RWPE1 (cell line): ENCODE measurements around the gene HRH4.
A peak's percentile ranks its signal among the peaks of the same experiment; 100 is the strongest.

Experiments used
- CTCF ChIA-PET: fragments of 350-600 bp; sonication (Branson Sonifier 250); formaldehyde crosslinking; extraction: SDS; loops from one replicate; lab custom pipeline; 2021; lab: Yijun Ruan, JAX
- POLR2A ChIA-PET: fragments of 400-600 bp; formaldehyde crosslinking; extraction: SDS; loops from one replicate; lab custom pipeline; 2020; ENCODE audit warnings: antibody characterized with exemption; ENCODE audit not compliant: low non-redundant PET; lab: Yijun Ruan, JAX
- DNase-seq: peaks from one replicate; pipeline ENCODE4 v3.0.0; 2012; ENCODE audit warnings: low spot score
- H3K27ac ChIP-seq: fragments of 450-650 bp; 2 replicates; pipeline ENCODE4 v1.5.1; 2017
- TF ChIP-seq, protein P1 (sequence below): fragments of 450-650 bp; conservative IDR thresholded peaks from 2 replicates; pipeline ENCODE4 v1.5.1; 2017; ENCODE audit warnings: low read depth, mild to moderate bottlenecking

HRH4 gene

DNA sequence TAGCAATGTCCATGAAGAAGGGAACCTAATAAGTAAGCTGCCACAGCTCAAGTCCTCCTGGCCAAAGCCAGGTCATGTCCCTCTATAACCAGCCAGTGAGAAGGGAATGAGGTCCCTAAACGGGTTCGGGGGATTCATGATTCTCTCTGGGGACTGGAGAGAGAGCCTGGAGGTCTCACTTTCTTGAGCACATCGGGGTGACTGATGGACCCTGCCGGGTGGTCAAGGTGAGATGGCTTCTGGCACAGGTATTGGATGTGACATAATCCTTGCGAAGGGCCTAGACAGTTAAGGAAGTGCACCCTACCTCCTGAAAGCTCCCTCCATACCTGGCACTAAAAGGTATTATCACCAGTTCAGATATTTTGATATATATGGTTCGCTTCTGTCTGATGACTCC, 45.7 kb downstream of the HRH4 start:
- DNase-seq, result no peak
- ChIA-PET CTCF (interaction anchor here (0.5 to 0.8 kb wide), 2 partner anchors 18 to 37 kb away, joined by 3 to 5 read pairs; no protein-coding TSS in a partner anchor), POLR2A (no interaction called here)
- H3K27ac ChIP-seq, result no peak overlapping the region
- TF ChIP-seq, protein P1, sequence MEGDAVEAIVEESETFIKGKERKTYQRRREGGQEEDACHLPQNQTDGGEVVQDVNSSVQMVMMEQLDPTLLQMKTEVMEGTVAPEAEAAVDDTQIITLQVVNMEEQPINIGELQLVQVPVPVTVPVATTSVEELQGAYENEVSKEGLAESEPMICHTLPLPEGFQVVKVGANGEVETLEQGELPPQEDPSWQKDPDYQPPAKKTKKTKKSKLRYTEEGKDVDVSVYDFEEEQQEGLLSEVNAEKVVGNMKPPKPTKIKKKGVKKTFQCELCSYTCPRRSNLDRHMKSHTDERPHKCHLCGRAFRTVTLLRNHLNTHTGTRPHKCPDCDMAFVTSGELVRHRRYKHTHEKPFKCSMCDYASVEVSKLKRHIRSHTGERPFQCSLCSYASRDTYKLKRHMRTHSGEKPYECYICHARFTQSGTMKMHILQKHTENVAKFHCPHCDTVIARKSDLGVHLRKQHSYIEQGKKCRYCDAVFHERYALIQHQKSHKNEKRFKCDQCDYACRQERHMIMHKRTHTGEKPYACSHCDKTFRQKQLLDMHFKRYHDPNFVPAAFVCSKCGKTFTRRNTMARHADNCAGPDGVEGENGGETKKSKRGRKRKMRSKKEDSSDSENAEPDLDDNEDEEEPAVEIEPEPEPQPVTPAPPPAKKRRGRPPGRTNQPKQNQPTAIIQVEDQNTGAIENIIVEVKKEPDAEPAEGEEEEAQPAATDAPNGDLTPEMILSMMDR, result no peak

DNA sequence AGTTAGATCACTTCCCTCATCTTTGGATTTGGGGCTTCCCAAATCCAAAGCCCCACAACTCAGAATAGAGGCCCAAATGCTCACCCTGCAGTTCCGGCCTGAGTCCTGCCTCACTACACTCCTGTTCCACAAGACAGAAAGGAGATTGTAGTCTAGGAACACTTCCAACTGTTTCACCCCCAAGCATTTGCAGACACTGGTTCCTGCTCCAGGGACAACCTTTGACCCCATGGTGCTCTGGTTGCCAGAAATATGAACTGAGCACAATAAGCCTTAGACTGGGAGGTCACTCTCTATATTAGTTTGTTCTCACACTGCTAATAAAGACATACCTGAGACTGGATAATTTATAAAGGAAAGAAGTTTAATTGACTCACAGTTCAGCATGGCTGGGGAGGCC, 49.0 kb downstream of the HRH4 start:
- no peak overlapping the region for H3K27ac ChIP-seq
- ChIA-PET CTCF (no interaction called here), POLR2A (no interaction called here)
- TF ChIP-seq, protein P1, result no peak
- no peak for DNase-seq

DNA sequence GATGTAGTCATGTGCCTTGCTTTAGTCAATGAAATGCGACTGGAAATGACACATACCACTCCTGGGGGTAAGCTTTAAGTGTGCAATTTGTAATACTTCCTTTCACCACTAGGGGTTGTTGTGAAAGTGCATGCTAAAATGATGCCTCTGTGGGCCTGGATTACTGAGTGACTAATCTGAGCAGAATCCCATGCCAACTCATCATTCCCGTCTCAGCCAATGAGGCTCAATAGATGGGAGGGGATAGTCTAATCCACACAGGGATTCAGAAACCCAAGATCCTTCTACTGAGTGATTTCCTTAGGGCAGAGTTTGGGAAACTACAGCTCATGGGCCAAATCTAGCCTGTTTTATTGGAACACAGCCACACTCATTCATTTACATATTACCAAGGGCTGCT, 54.0 kb downstream of the HRH4 start:
- TF ChIP-seq, protein P1, result peak; percentile 27
- no peak overlapping the region for H3K27ac ChIP-seq
- CTCF ChIA-PET, result interaction anchor here (1.0 kb wide), 1 partner anchor 26 kb away, joined by 3 read pairs; no protein-coding TSS in a partner anchor
- DNase-seq, result peak; percentile 39
- POLR2A ChIA-PET, result no interaction called here

DNA sequence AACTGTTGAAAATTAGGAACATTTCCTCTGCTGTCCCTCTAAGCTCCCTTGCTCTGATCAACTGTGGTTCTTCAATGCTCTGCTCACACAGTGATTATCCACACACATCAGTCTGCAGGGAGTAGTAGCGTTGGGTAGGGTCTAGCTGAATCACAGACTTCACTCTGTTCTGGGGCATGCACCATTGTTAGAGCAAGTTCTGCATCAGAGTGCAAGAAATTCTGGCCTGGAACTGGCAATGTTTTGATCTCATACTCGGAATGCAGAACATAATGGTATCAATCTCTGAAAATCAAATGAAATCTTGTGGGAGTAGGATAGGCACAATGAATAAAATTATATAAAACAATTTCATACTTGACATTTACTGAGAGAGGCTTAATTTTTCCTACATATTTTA, 55.3 kb downstream of the HRH4 start:
- TF ChIP-seq, protein P1, result no peak
- no peak overlapping the region for H3K27ac ChIP-seq
- ChIA-PET POLR2A (no interaction called here), CTCF (no interaction called here)
- no peak for DNase-seq

DNA sequence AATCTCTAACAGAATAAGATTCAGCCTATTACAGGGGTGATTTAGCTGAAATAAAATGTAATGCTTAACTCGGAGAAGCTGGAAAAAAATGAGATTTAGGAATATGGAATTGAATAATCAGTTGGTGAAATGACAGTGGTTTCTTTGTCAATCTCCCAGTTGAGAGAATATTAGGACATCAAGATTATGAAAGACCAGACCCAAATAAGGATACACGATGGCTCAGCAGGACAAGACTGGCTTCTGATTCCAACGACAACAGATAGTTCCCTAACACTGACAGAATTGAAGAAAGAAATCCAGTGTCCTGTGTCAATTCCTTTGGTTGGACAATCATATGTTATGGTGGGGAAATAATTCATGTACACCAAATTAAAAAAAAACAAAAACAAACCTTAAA, 55.8 kb downstream of the HRH4 start:
- DNase-seq, result no peak
- H3K27ac ChIP-seq, result no peak overlapping the region
- ChIA-PET POLR2A (no interaction called here), CTCF (no interaction called here)
- TF ChIP-seq, protein P1, result no peak

DNA sequence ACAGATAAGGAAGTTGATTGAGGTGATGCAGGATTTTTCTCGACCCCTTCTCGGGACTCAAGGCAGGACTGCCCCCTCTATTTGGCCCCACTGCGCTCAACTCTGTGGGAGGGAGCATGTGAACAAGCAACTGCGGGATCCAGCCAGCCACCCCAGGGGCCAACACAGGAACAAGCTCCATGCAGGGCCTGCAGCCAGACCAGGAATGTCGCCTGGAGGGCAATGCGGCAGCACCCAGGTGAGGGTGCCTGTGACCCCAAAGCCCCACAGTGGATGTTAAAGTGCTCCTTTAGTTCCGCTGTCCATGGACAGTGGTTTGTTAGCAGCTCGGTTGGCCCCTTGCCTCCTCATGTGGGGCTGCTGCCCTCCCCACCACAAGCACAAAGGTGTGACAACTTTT, 57.1 kb downstream of the HRH4 start:
- CTCF ChIA-PET, result interaction anchor here (0.6 kb wide), 1 partner anchor 535 kb away, joined by 3 read pairs; no protein-coding TSS in a partner anchor
- TF ChIP-seq, protein P1, result no peak
- POLR2A ChIA-PET, result no interaction called here

More for the DNA sequence above, 57.1 kb downstream of the HRH4 start:
- no peak for DNase-seq
- no peak overlapping the region for H3K27ac ChIP-seq
